Activated B cell treated with CpG ODN at 0.5 μM for 24 hours (primary cell): ENCODE data around the gene ZNF618. TPM values are rescaled to one million over a fixed set of nuclear protein-coding genes. Genes with fewer than 3 reads are reported as not detected.
"Not testable (repeated sequence)": the region's sequence is repeated elsewhere in the genome, so short reads cannot be mapped to it uniquely, and the experiment has no call there.

Experiments
- ATAC-seq: fragments of 200-7000 bp; cut with Tn5 transposase; one replicate; pipeline ENCODE4 v1.10.0; 2021; ENCODE audit warnings: low read depth, mild to moderate bottlenecking, moderate library complexity
- CTCF ChIA-PET: fragments of 350-600 bp; sonication (Branson Sonifier 250); formaldehyde crosslinking; loops from one replicate; lab custom pipeline; 2021; ENCODE audit warnings: antibody characterized with exemption; lab: Charles Lee
- POLR2A ChIA-PET: fragments of 350-600 bp; sonication (Branson Sonifier 250); formaldehyde crosslinking; loops from one replicate; lab custom pipeline; 2021; ENCODE audit warnings: antibody characterized with exemption; lab: Charles Lee
- DNase-seq: peaks from one replicate; pipeline ENCODE4 v3.0.0; 2022
- H3K27ac Mint-ChIP-seq: one replicate; pipeline ENCODE4 v1.8.0; 2020; ENCODE audit warnings: mixed read lengths
- H3K27me3 Mint-ChIP-seq: one replicate; pipeline ENCODE4 v1.8.0; 2021; ENCODE audit warnings: mixed read lengths
- H3K36me3 Mint-ChIP-seq: one replicate; pipeline ENCODE4 v1.8.0; 2021; ENCODE audit warnings: low read depth, mixed read lengths
- H3K4me1 Mint-ChIP-seq: one replicate; pipeline ENCODE4 v1.8.0; 2021; ENCODE audit warnings: mixed read lengths
- H3K4me3 Mint-ChIP-seq: one replicate; pipeline ENCODE4 v1.8.0; 2020; ENCODE audit warnings: mild to moderate bottlenecking, mixed read lengths
- H3K9me3 Mint-ChIP-seq: one replicate; pipeline ENCODE4 v1.8.0; 2020; ENCODE audit warnings: mixed read lengths
- CTCF ChIP-seq: fragments of 200-600 bp; IDR thresholded peaks from one replicate; pipeline ENCODE4 v1.8.0; 2022; ENCODE audit warnings: antibody characterized with exemption, mild to moderate bottlenecking
- intact Hi-C: fragments of 100-400 bp; cut with micrococcal nuclease; formaldehyde crosslinking; loops from one replicate; pipeline ENCODE4 v1.15.1; 2024
- total RNA-seq: library from RNA; stranded (reverse); gene quantifications from 2 replicates; pipeline ENCODE4 v1.2.3, GENCODE V29; 2022

The ZNF618 gene
- total RNA-seq, 1 donor from 2014 or later: 0.67 TPM

- H3K4me1 Mint-ChIP-seq: no peaks in the 10 kb centered on the region
- peaks cover 5% of the 10 kb centered on the region for H3K36me3 Mint-ChIP-seq
- ChIA-PET CTCF (no interaction called here), POLR2A (no interaction called here)
- no peaks in the 10 kb centered on the region for H3K9me3 Mint-ChIP-seq
- ATAC-seq: no peak
- no peak overlapping the region for H3K4me3 Mint-ChIP-seq
- no peak overlapping the region for H3K27ac Mint-ChIP-seq
- H3K27me3 Mint-ChIP-seq: no peaks in the 10 kb centered on the region
- no peak for TF ChIP-seq CTCF
- no peak for DNase-seq
- intact Hi-C loops: no loop called here
Observed at GRCh38 chr9:114035845-114036801, 160.0 kb downstream of the ZNF618 start.

GRCh38 chr9:114037249-114037648, 161.1 kb downstream of the ZNF618 start:
- intact Hi-C loops: no loop called here
- Mint-ChIP-seq H3K9me3 (no peaks in the 10 kb centered on the region), H3K27ac (no peak overlapping the region), H3K36me3 (peaks cover 5% of the 10 kb centered on the region), H3K4me3 (no peak overlapping the region), H3K27me3 (no peaks in the 10 kb centered on the region), H3K4me1 (no peaks in the 10 kb centered on the region)
- no peak for TF ChIP-seq CTCF
- ChIA-PET POLR2A (no interaction called here), CTCF (no interaction called here)
- no peak for DNase-seq
- ATAC-seq: no peak

- Mint-ChIP-seq H3K27me3 (no peaks in the 10 kb centered on the region), H3K9me3 (no peaks in the 10 kb centered on the region), H3K4me1 (no peaks in the 10 kb centered on the region), H3K36me3 (peaks cover 5% of the 10 kb centered on the region), H3K4me3 (no peak overlapping the region), H3K27ac (no peak overlapping the region)
- CTCF ChIA-PET: no interaction called here
- TF ChIP-seq CTCF: no peak
- intact Hi-C loops: no loop called here
- POLR2A ChIA-PET: no interaction called here
- ATAC-seq: no peak
- DNase-seq: no peak
Observed at GRCh38 chr9:114037961-114038723, 162.0 kb downstream of the ZNF618 start.

- no peak for TF ChIP-seq CTCF
- ChIA-PET CTCF (no interaction called here), POLR2A (no interaction called here)
- Mint-ChIP-seq H3K9me3 (no peaks in the 10 kb centered on the region), H3K27ac (no peak overlapping the region), H3K4me3 (no peak overlapping the region), H3K27me3 (no peaks in the 10 kb centered on the region), H3K4me1 (no peaks in the 10 kb centered on the region), H3K36me3 (peaks cover 5% of the 10 kb centered on the region)
- DNase-seq (no peak), ATAC-seq (no peak)
- intact Hi-C loops: no loop called here
Observed at GRCh38 chr9:114038724-114039313, 162.7 kb downstream of the ZNF618 start.

GRCh38 chr9:114039484-114039883, 163.4 kb downstream of the ZNF618 start:
- ChIA-PET POLR2A (interaction anchor here (0.6 kb wide), 1 partner anchor 8 kb away, joined by 3 read pairs; no protein-coding TSS in a partner anchor), CTCF (no interaction called here)
- intact Hi-C loops: no loop called here
- peaks cover 5% of the 10 kb centered on the region for H3K36me3 Mint-ChIP-seq
- no peak for TF ChIP-seq CTCF
- DNase-seq: no peak
- no peak overlapping the region for H3K4me3 Mint-ChIP-seq
- H3K9me3 Mint-ChIP-seq: no peaks in the 10 kb centered on the region
- no peaks in the 10 kb centered on the region for H3K27me3 Mint-ChIP-seq
- ATAC-seq: no peak
- H3K27ac Mint-ChIP-seq: no peak overlapping the region
- no peaks in the 10 kb centered on the region for H3K4me1 Mint-ChIP-seq

GRCh38 chr9:114043660-114044059, 167.6 kb downstream of the ZNF618 start:
- POLR2A ChIA-PET, ATAC-seq, H3K27me3 Mint-ChIP-seq, H3K4me3 Mint-ChIP-seq, DNase-seq, H3K27ac Mint-ChIP-seq, CTCF ChIA-PET, intact Hi-C loops, H3K36me3 Mint-ChIP-seq, H3K9me3 Mint-ChIP-seq, H3K4me1 Mint-ChIP-seq: not testable (repeated sequence)
